GM18498 (cell line): Measurements from ENCODE around the gene XPR1.
"Not testable (repeated sequence)": the region's sequence is repeated elsewhere in the genome, so short reads cannot be mapped to it uniquely, and the experiment has no call there.

ENCODE experiments used
- ATAC-seq: cut with Tn5 transposase; IDR thresholded peaks from one replicate; pipeline ENCODE4 v1.9.1; 2021; ENCODE audit warnings: mild to moderate bottlenecking, moderate library complexity; ENCODE audit not compliant: unreplicated experiment

Gene XPR1

DNA sequence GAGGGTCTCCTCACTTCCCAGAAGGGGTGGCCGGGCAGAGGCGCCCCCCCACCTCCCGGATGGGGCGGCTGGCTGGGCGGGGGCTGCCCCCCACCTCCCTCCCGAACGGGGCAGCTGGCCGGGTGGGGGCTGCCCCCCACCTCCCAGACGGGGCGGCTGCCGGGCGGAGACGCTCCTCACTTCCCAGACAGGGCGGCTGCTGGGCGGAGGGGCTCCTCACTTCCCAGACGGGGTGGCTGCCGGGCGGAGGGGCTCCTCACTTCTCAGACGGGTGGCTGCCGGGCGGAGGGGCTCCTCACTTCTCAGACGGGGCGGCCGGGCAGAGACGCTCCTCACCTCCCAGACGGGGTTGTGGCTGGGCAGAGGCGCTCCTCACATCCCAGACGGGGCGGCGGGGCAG, 78.9 kb downstream of the XPR1 start:
- not testable (repeated sequence) for ATAC-seq

GRCh38 chr1:180711260-180711659, 79.4 kb downstream of the XPR1 start:
- ATAC-seq: not testable (repeated sequence)

DNA sequence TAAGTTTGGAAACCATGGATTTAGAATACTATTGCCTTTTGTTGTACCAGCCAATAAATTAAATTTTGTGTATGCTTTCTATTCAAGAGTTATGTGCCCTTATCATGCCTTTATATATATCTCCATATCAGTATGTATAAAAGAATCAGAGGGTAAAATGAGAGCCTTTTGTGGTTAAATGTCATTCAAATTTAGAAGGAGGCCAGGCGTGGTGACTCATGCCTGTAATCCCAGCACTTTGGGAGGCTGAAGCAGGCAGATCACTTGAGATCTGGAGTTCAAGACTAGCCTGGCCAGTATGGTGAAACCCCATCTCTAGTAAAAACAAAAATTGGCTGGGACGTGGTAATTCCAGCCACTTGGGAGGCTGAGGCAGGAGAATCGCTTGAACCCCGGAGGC, 88.9 kb downstream of the XPR1 start:
- no peak for ATAC-seq

DNA sequence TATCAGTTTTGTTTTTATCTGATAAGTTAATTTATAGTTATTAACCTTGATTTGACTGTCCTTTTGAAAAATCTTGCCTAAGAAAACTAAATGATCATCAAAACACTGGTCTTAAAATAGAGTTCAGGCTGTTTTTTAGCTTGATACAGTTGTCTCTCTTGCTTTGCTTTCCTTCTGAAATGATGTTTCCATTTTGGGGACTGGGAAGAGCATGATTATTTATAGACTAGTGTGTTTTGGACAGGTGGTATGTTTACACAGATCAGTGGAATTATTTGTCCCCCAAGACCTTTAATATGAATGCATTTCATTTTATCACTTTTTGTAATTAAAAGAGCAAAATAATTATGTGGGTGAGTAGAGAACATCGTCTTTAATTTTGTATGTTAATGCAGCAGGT, 90.8 kb downstream of the XPR1 start:
- no peak for ATAC-seq

- no peak for ATAC-seq
Observed at GRCh38 chr1:180724055-180724454, 92.2 kb downstream of the XPR1 start.

DNA sequence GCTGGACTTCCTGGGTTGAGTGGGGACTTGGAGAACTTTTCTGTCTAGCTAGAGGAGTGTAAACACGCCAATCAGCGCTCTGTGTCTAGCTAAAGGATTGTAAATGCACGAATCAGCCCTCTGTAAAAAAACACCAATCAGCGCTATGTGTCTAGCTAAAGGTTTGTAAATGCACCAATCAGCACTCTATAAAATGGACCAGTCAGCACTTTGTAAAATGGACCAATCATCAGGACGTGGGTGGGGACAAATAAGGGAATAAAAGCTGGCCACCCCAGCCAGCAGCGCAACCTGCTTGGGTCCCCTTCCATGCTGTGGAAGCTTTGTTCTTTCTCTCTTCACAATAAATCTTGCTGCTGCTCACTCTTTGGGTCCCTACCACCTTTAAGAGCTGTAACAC, 94.2 kb downstream of the XPR1 start:
- not testable (repeated sequence) for ATAC-seq

DNA sequence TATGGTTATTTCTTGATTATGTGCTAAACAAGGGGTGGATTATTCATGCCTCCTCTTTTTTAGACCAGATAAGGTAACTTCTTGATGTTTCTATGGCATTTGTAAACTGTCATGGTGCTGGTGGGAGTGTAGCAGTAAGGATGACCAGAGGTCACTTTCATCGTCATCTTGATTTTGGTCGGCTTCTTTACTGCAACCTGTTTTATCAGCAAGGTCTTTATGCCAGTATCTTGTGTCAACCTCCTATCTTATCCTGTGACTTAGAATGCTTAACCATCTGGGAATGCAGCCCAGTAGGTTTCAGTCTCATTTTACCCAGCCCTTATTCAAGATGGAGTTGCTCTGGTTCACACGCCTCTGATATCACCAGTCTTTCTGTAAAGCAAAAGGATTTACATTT, 95.9 kb downstream of the XPR1 start:
- ATAC-seq: not testable (repeated sequence)

- no peak for ATAC-seq
Observed at GRCh38 chr1:180728472-180729106, 96.8 kb downstream of the XPR1 start.

GRCh38 chr1:180731131-180731530, 99.3 kb downstream of the XPR1 start:
- ATAC-seq: no peak

GRCh38 chr1:180732866-180733265, 101.0 kb downstream of the XPR1 start:
- ATAC-seq: no peak

GRCh38 chr1:180734366-180734765, 102.5 kb downstream of the XPR1 start:
- no peak for ATAC-seq

- no peak for ATAC-seq
Observed at GRCh38 chr1:180742663-180743062, 110.8 kb downstream of the XPR1 start.

- ATAC-seq: no peak
Observed at GRCh38 chr1:180743868-180744267, 112.0 kb downstream of the XPR1 start.

- no peak for ATAC-seq
Observed at GRCh38 chr1:180745098-180745497, 113.3 kb downstream of the XPR1 start.

GRCh38 chr1:180751921-180752320, 120.1 kb downstream of the XPR1 start:
- ATAC-seq: no peak

DNA sequence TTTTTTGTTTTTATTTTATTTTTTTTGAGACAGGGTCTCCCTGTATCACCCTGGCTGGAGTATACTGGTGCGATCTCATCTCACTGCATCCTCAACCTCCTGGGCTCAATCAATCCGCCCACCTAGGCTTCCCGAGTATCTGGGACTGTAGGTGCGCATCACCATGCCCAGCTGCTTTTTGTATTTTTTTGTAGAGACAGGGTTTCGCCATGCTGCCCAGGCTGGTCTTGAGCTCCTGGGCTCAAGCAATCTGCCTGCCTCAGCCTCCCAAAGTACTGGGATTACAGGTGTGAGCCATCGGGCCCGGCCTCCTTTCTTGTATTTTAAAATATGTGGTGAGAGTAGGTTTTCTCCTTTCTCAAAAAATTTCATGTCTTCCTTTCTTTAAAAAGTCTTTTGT, 122.6 kb downstream of the XPR1 start:
- no peak for ATAC-seq

DNA sequence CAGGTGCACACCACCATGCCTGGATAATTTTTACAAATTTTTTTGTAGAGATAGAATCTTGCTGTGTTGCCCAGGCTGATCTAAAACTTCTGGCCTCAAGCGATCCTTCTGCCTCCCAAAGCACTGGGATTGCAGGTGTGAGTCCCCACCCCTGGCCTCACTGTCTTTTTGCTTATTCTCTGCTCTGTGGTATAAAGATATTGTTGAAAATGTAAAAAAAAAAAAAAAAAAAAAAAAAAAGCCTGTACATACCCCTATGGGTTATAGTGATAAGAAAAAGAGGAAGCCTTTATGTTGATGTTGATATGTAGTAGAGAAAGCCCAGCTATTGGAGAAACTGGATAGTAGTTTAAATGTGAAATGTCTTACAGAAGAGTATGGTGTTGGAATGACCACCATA, 125.8 kb downstream of the XPR1 start:
- ATAC-seq: no peak

DNA sequence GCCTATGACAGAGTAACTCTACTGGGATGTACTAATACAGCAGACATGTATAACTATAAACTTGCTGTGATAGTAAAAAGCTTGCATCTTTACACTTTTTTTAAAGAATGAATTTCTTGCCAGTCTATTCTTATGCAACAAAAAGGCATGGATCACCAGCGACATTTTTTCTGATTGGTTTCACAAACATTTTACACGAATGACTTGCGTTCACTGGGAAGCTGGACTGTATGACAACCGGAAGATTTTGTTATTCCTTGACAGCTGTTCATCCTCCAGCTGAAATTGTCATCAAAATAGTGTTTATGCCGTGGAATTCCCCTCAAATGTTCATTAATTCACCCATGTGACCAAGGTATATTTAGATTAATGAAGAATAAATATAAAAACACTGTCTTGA, 131.0 kb downstream of the XPR1 start:
- no peak for ATAC-seq

DNA sequence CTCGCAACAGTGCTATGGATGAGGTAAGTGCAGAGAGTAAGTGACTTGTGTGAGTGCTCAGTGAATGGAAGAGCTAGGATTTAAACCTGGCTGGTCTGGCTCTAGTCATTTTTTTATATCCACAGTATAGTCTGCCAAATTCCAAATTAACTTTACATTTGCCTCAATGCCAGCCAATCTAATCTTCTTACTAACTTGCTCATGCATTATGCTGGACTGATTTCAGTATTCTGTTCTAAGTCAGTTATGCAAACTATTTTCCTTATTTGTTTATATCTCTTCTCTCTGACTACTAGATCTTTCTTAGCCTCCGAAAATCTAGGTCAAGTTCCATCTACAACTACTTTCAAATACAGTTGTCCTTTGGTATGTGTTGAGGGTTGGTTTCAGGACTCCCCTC, 133.3 kb downstream of the XPR1 start:
- ATAC-seq: no peak

DNA sequence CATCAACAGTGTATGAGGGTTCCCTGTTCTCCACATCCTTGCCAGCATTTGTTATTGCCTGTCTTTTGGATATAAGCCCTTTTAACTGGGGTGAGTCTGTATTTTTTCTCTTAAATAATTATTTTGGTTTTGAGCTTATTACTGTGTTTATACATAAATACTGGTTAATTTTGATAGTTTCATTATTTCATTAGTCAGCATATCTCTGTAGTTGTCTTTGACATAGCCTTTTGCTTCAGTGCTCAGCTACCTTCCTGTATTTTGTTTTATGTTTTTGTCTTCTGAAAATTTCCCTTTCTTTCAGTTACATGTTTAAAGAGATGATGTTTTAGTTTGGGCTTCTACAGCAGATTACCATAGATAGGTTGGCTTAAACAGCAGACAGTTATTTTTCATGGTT, 138.1 kb downstream of the XPR1 start:
- ATAC-seq: no peak

GRCh38 chr1:180773210-180773865, 141.5 kb downstream of the XPR1 start:
- no peak for ATAC-seq

GRCh38 chr1:180775801-180776200, 144.0 kb downstream of the XPR1 start:
- ATAC-seq: no peak
